AG04449 (cell line): ENCODE measurements around the gene REXO1.

Experiments
- CTCF ChIA-PET: fragments of 350-600 bp; formaldehyde crosslinking; extraction: SDS; loops from one replicate; lab custom pipeline; 2021; ENCODE audit warnings: antibody characterized with exemption; lab: Yijun Ruan, JAX
- POLR2A ChIA-PET: fragments of 400-600, 350-600 bp; formaldehyde crosslinking; extraction: SDS; loops from one replicate; lab custom pipeline; 2020; ENCODE audit warnings: antibody characterized with exemption, inconsistent platforms; lab: Yijun Ruan, JAX
- DNase-seq: peaks from one replicate; pipeline ENCODE4 v3.0.0-alpha.2; 2010; ENCODE audit warnings: low read depth, low spot score
- H3K4me3 ChIP-seq: 2 replicates; pipeline ENCODE4 v1.5.1; 2011; ENCODE audit warnings: low read depth, mild to moderate bottlenecking, control low read depth, low read length
- CTCF ChIP-seq: IDR thresholded peaks from one replicate; pipeline ENCODE4 v1.5.1; 2011; ENCODE audit warnings: mild to moderate bottlenecking, moderate library complexity, low read length, control low read depth, inconsistent platforms; ENCODE audit not compliant: insufficient read depth; ENCODE audit errors: missing control alignments

REXO1 gene

GRCh38 chr19:1867349-1867724 lies 19.1 kb upstream of the REXO1 start:
- CTCF ChIA-PET: interaction anchor here (1.9 kb wide), 1 partner anchor 18 kb away, joined by 6 read pairs; no protein-coding TSS in a partner anchor
- TF ChIP-seq CTCF: no peak
- POLR2A ChIA-PET: no interaction called here

GRCh38 chr19:1866693-1867348 lies 18.5 kb upstream of the REXO1 start:
- TF ChIP-seq CTCF: no peak
- CTCF ChIA-PET: interaction anchor here (0.6 to 3.2 kb wide), 5 partner anchors 8 to 54 kb away, joined by 3 to 16 read pairs (median 4); no protein-coding TSS in a partner anchor
- POLR2A ChIA-PET: no interaction called here
- no peak for DNase-seq
- no peak overlapping the region for H3K4me3 ChIP-seq

More at GRCh38 chr19:1867349-1867724, 19.1 kb upstream of the REXO1 start:
- no peak for DNase-seq
- no peak overlapping the region for H3K4me3 ChIP-seq

GRCh38 chr19:1865172-1866010 lies 17.1 kb upstream of the REXO1 start:
- H3K4me3 ChIP-seq: peak overlapping the region; percentile 73
- ChIA-PET CTCF (interaction anchor here (0.8 to 3.2 kb wide), 11 partner anchors 8 to 65 kb away, joined by 3 to 16 read pairs (median 4); no protein-coding TSS in a partner anchor), POLR2A (interaction anchor here (1.2 kb wide), 1 partner anchor 10 kb away, joined by 8 read pairs; no protein-coding TSS in a partner anchor)
- no peak for TF ChIP-seq CTCF
- DNase-seq: no peak

- TF ChIP-seq CTCF: peak; percentile 84
- CTCF ChIA-PET: interaction anchor here (0.6 to 3.2 kb wide), 11 partner anchors 8 to 65 kb away, joined by 3 to 16 read pairs (median 4); no protein-coding TSS in a partner anchor
- peak overlapping the region; percentile 73 for H3K4me3 ChIP-seq
- no peak for DNase-seq
- POLR2A ChIA-PET: interaction anchor here (1.0 to 1.2 kb wide), 2 partner anchors 10 to 11 kb away, joined by 3 to 8 read pairs; no protein-coding TSS in a partner anchor
Observed at GRCh38 chr19:1864480-1865171, 16.3 kb upstream of the REXO1 start.

GRCh38 chr19:1863638-1864479 lies 15.6 kb upstream of the REXO1 start:
- CTCF ChIA-PET: interaction anchor here (0.6 to 3.2 kb wide), 11 partner anchors 8 to 66 kb away, joined by 3 to 16 read pairs (median 4); no protein-coding TSS in a partner anchor

More at GRCh38 chr19:1863638-1864479, 15.6 kb upstream of the REXO1 start:
- POLR2A ChIA-PET: interaction anchor here (1.0 to 1.2 kb wide), 2 partner anchors 11 to 12 kb away, joined by 3 to 8 read pairs; no protein-coding TSS in a partner anchor
- peak; percentile 42 for DNase-seq
- H3K4me3 ChIP-seq: peak overlapping the region; percentile 83
- no peak for TF ChIP-seq CTCF
